Small intestine (tissue), 7 donors: Measurements from ENCODE around the gene RAB21. TPM values are rescaled to one million over a fixed set of nuclear protein-coding genes. Genes with fewer than 3 reads are reported as not detected.

Experiments
- DNase-seq, 2 donors: peaks; one replicate each; pipeline versions ENCODE4 v3.0.0 to v3.0.0-alpha.2; 2013
- FAIRE-seq: peaks from 2 replicates; lab custom pipeline; 2012; peaks lifted over from hg19 to GRCh38; lab: Jason Lieb, UNC
- H3K27ac ChIP-seq, 3 donors: one replicate each; pipeline ENCODE4 v1.5.1; 2013; ENCODE audit warnings: low read length in 2 of 3, mild to moderate bottlenecking in 2 of 3, control low read depth in 1 of 3, inconsistent platforms in 1 of 3, low read depth in 1 of 3, moderate library complexity in 1 of 3
- H3K27me3 ChIP-seq, 3 donors: one replicate each; pipeline ENCODE4 v1.6.1; 2013; ENCODE audit warnings: low read length in 3 of 3, inconsistent platforms in 1 of 3; ENCODE audit not compliant: control insufficient read depth in 3 of 3, insufficient read depth in 3 of 3
- H3K36me3 ChIP-seq, 3 donors: one replicate each; pipeline ENCODE4 v1.6.1; 2013; ENCODE audit warnings: low read length in 3 of 3, inconsistent platforms in 1 of 3, low read depth in 1 of 3, mild to moderate bottlenecking in 1 of 3, moderate library complexity in 1 of 3; ENCODE audit not compliant: control insufficient read depth in 3 of 3, insufficient read depth in 2 of 3
- H3K4me1 ChIP-seq, 3 donors: one replicate each; pipeline ENCODE4 v1.6.1; 2013; ENCODE audit warnings: low read length in 2 of 3, inconsistent platforms in 1 of 3, low read depth in 1 of 3, mild to moderate bottlenecking in 1 of 3, moderate library complexity in 1 of 3; ENCODE audit not compliant: control insufficient read depth in 3 of 3, insufficient read depth in 2 of 3
- H3K4me3 ChIP-seq, 3 donors: one replicate each; pipeline ENCODE4 v1.5.1; 2013; ENCODE audit warnings: low read length in 3 of 3, control low read depth in 1 of 3, inconsistent platforms in 1 of 3, low read depth in 1 of 3, mild to moderate bottlenecking in 1 of 3, moderate library complexity in 1 of 3
- H3K9me3 ChIP-seq, 2 donors: one replicate each; pipeline ENCODE4 v1.6.1; 2013; ENCODE audit warnings: low read depth in 1 of 2, low read length in 1 of 2; ENCODE audit not compliant: control insufficient read depth in 2 of 2, insufficient read depth in 1 of 2
- WGBS, 3 donors: extraction: QIAGEN DNeasy Blood & Tissue Kit; methylation state at CpG; one replicate each; pipeline ENCODE4 v1.1.7; 2013; 5-methylcytosine and 5-hydroxymethylcytosine counted together
- polyA plus RNA-seq, 4 donors: library from polyadenylated mRNA; stranded (reverse) in 3 of 4; unstranded in 1 of 4; fragments of 200-250 nt in 3 of 4; fragments of 120-200 nt in 1 of 4; gene quantifications; one replicate each; pipeline versions ENCODE4 v1.2.1 to v1.2.3, GENCODE V29; 2013
- donor health status: healthy with polysubstance abuse.
- donor health status: control.
- donor health status: control.
- donor health status: Bipolar disorder and iron deficiency.
- donor health status: healthy.

The RAB21 gene
- polyA plus RNA-seq, 4 donors: 15.4 to 55.7 (median 20.4) TPM

DNA sequence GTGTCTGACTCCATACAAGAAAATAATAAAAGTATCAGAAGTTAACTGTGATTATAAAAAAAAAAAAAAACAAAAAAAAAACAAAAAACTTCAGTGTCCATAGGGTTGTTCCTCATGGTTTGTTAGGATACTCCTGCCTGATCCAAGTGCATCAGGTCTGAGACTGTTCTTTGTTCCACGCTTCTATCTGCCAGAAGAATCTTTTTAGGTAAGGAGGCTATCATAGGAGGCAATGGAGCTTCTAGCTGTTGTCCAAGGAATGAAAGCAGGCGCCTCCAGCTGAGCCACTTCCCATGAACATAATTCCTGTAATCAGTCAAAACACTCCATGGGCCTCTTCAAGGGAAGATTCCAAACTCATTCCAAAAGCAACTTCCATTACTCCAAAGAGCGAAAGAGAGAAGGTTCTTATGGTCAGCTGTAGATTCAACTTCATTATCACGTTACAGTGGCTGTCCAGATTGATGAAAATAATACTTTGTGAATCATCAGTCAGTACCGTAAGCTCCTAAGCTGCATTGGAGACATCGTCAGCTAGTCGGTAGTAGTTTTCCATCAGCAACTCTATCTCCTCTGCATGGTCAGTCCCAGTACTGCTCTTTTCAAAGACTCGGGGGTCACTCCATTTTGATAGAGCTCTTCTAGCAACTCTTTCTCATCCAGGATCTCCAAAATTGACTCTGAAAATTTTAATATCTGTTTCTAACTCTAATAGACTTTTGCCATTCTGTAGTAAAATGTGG lies 94.6 kb downstream of the RAB21 start:
- Histone ChIP-seq H3K27ac (no peak overlapping the region), H3K36me3 (peaks cover 0 to 14% (median 0%) of the 10 kb centered on the region in 3 donors), H3K27me3 (no peaks in the 10 kb centered on the region), H3K4me1 (peaks cover 0 to under 1% (median 0%) of the 10 kb centered on the region in 3 donors), H3K9me3 (peaks cover 0 to 41% of the 10 kb centered on the region in 2 donors), H3K4me3 (no peak overlapping the region)
- 88 to 96% (median 95%) methylated on average over 8 of the region's 8 CpGs for WGBS, 3 donors
- no peak for FAIRE-seq
- DNase-seq: no peak

Other genes starting within 250 kb of the RAB21 start
- gene ZFC3H1, start 91.0 kb upstream of the RAB21 start, polyA plus RNA-seq: 10 to 100 TPM; 10.5 to 74.6 (median 11.3) TPM
- 1 to 10 TPM; 1.6 to 9.1 (median 3.0) TPM for gene THAP2, start 90.6 kb upstream of the RAB21 start, polyA plus RNA-seq
- gene TMEM19, start 68.8 kb upstream of the RAB21 start, polyA plus RNA-seq: 10 to 100 TPM; 12.2 to 28.8 (median 16.2) TPM
- gene TBC1D15, start 84.9 kb downstream of the RAB21 start, polyA plus RNA-seq: 10 to 100 TPM; 20.8 to 55.0 (median 24.7) TPM
- gene TPH2, start 184.0 kb downstream of the RAB21 start, polyA plus RNA-seq: under 1 TPM in 1 of 4 donors, not detected in 3; 0.03 TPM